Fibroblast of lung (primary cell): ENCODE measurements around the gene TFF1. TPM values are rescaled to one million over a fixed set of nuclear protein-coding genes. Genes with fewer than 3 reads are reported as not detected.

Experiments used
- DNase-seq, 2 donors: peaks; one replicate each; pipeline versions ENCODE4 v3.0.0 to v3.0.0-alpha.2; 2010; ENCODE audit warnings: low read depth in 2 of 2
- H2AFZ ChIP-seq: 2 replicates; pipeline ENCODE4 v1.5.1; 2012; ENCODE audit warnings: low read length, control low read depth, inconsistent platforms
- H3K27ac ChIP-seq: 2 replicates; pipeline ENCODE4 v1.5.1; 2011; ENCODE audit warnings: low read length, control low read depth; ENCODE audit not compliant: insufficient read depth
- H3K27me3 ChIP-seq: 2 replicates; pipeline ENCODE4 v1.5.1; 2011; ENCODE audit warnings: mild to moderate bottlenecking, low read length; ENCODE audit not compliant: control insufficient read depth, insufficient read depth
- H3K36me3 ChIP-seq: 2 replicates; pipeline ENCODE4 v1.5.1; 2011; ENCODE audit warnings: low read length; ENCODE audit not compliant: control insufficient read depth, insufficient read depth
- H3K4me1 ChIP-seq: 2 replicates; pipeline ENCODE4 v1.5.1; 2011; ENCODE audit warnings: low read length; ENCODE audit not compliant: control insufficient read depth, insufficient read depth; ENCODE audit errors: extremely low read depth
- H3K4me2 ChIP-seq: 2 replicates; pipeline ENCODE4 v1.5.1; 2011; ENCODE audit warnings: low read length, control low read depth; ENCODE audit not compliant: insufficient read depth; ENCODE audit errors: extremely low read depth
- H3K4me3 ChIP-seq, 4 experiments: fragments of 200-600 bp in 1 of 4; sonication (generic) in 1 of 4; replicated peaks in 1 of 4; 2 replicates each; pipeline ENCODE4 v1.5.1; 2011 to 2016; ENCODE audit warnings: low read length in 4 of 4, low read depth in 3 of 4, mild to moderate bottlenecking in 3 of 4, control low read depth in 2 of 4, inconsistent platforms in 1 of 4, mixed read lengths in 1 of 4; ENCODE audit not compliant: insufficient read depth in 1 of 4; ENCODE audit errors: control extremely low read depth in 1 of 4
- H3K79me2 ChIP-seq: 2 replicates; pipeline ENCODE4 v1.5.1; 2012; ENCODE audit warnings: mild to moderate bottlenecking, low read length, inconsistent platforms; ENCODE audit not compliant: control insufficient read depth, insufficient read depth
- H3K9ac ChIP-seq: 2 replicates; pipeline ENCODE4 v1.5.1; 2011; ENCODE audit warnings: mild to moderate bottlenecking, low read length, control low read depth; ENCODE audit not compliant: insufficient read depth
- H3K9me3 ChIP-seq: 2 replicates; pipeline ENCODE4 v1.5.1; 2012; ENCODE audit warnings: low read depth, low read length; ENCODE audit not compliant: control insufficient read depth, insufficient read depth
- H4K20me1 ChIP-seq: 2 replicates; pipeline ENCODE4 v1.5.1; 2011; ENCODE audit warnings: low read length; ENCODE audit not compliant: control insufficient read depth, insufficient read depth; ENCODE audit errors: extremely low read depth
- CTCF ChIP-seq, 2 donors: IDR thresholded peaks in 1 of 2; conservative IDR thresholded peaks in 1 of 2; 1 replicate in 1 of 2; 2 replicates in 1 of 2; pipeline ENCODE4 v1.5.1; 2011 to 2012; ENCODE audit warnings: low read length in 2 of 2, control low read depth in 1 of 2, inconsistent platforms in 1 of 2, low read depth in 1 of 2, mild to moderate bottlenecking in 1 of 2
- EZH2 ChIP-seq: IDR thresholded peaks from 2 replicates; pipeline ENCODE4 v1.5.1; 2012; ENCODE audit warnings: low read length, control low read depth, mild to moderate bottlenecking; ENCODE audit errors: missing control alignments
- polyA plus RNA-seq, 2 donors: library from polyadenylated mRNA; depleted of rRNA in 1 of 2; stranded (reverse) in 1 of 2; unstranded in 1 of 2; fragments of >200 nt; gene quantifications; 2 replicates each; pipeline ENCODE4 v1.2.1, GENCODE V29; 2011 to 2012; ENCODE audit warnings: missing spikeins in 1 of 2
- total RNA-seq: library from RNA; depleted of rRNA; stranded (reverse); fragments of >200 nt; gene quantifications from 2 replicates; pipeline ENCODE4 v1.2.1, GENCODE V29; 2014

TFF1 gene
- total and polyA plus RNA-seq, 2 donors (not counting 1 experiment from before 2014, with no cell fraction given), result not detected

- H2AFZ ChIP-seq, result no peak overlapping the region
- no peaks in the 10 kb centered on the region for H3K36me3 ChIP-seq
- H3K9ac ChIP-seq, result no peak overlapping the region
- no peaks in the 10 kb centered on the region for H3K27me3 ChIP-seq
- H4K20me1 ChIP-seq, result no peaks in the 10 kb centered on the region
- no peak for DNase-seq
- no peaks in the 10 kb centered on the region for H3K9me3 ChIP-seq
- H3K4me3 ChIP-seq, result no peak overlapping the region
- H3K4me2 ChIP-seq, result no peak overlapping the region
- no peaks in the 10 kb centered on the region for H3K79me2 ChIP-seq
- H3K27ac ChIP-seq, result no peak overlapping the region
- H3K4me1 ChIP-seq, result no peaks in the 10 kb centered on the region
- TF ChIP-seq CTCF (conservative IDR thresholded peaks at IDR 0.05 in 1 of 2, IDR thresholded peaks at IDR 0.05 in 1 of 2; ENCODE audit: low read depth in 1 of 2, low read length in 2 of 2) (no peak), EZH2 (no peak)
Observed at GRCh38 chr21:42390193-42390592, 23.9 kb upstream of the TFF1 start.

GRCh38 chr21:42389449-42389835 is 23.1 kb upstream of the TFF1 start:
- H3K27me3 ChIP-seq, result no peaks in the 10 kb centered on the region
- no peak overlapping the region for H3K4me3 ChIP-seq
- no peaks in the 10 kb centered on the region for H3K4me1 ChIP-seq
- no peak overlapping the region for H3K4me2 ChIP-seq
- no peaks in the 10 kb centered on the region for H3K79me2 ChIP-seq
- no peaks in the 10 kb centered on the region for H3K36me3 ChIP-seq
- no peak overlapping the region for H3K9ac ChIP-seq
- H3K9me3 ChIP-seq, result no peaks in the 10 kb centered on the region
- H4K20me1 ChIP-seq, result no peaks in the 10 kb centered on the region
- no peak overlapping the region for H2AFZ ChIP-seq
- TF ChIP-seq EZH2, result no peak
- H3K27ac ChIP-seq, result no peak overlapping the region
- no peak for DNase-seq

DNA sequence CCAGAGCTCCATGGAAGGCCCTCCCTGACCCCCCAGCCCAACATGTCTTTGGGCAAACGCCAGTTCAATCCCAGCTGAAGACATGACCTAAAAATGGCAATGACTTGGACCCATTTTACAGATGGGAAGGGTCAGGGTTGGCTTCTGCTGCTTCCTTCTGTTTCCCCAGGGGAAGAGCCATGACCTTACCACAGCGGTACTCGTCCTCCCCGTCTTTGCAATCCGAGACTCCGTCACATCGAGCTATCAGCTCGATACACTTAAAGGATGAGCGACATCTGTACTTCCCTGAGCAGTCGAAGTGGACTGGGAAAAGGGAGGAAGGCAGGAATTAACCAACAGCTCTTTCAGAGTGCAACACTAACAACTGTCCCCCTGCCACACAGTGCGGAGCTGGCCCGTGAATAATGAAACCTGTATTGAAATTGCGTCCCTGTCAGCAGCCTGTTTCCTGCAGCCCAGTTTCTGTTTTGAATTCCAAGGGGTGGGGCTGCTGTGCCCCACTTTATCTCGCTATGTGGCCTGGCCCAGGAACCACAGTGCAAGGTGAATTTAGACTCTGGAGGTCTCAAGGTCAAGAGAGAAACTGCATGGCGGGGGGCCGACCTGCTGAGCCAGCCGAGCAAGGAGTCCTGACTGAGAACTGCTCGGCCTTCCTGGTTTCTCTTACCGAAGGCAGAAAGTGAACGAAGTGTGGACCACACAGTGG is 22.6 kb upstream of the TFF1 start:
- no peak overlapping the region for H3K4me3 ChIP-seq
- no peak overlapping the region for H3K4me2 ChIP-seq
- no peak for DNase-seq
- no peak overlapping the region for H3K9ac ChIP-seq
- no peak for TF ChIP-seq CTCF (conservative IDR thresholded peaks at IDR 0.05 in 1 of 2, IDR thresholded peaks at IDR 0.05 in 1 of 2; ENCODE audit: low read depth in 1 of 2, low read length in 2 of 2)
- no peak for TF ChIP-seq EZH2
- H3K79me2 ChIP-seq, result no peaks in the 10 kb centered on the region
- H3K27ac ChIP-seq, result no peak overlapping the region
- H3K9me3 ChIP-seq, result no peaks in the 10 kb centered on the region
- H2AFZ ChIP-seq, result no peak overlapping the region
- H3K27me3 ChIP-seq, result no peaks in the 10 kb centered on the region
- H4K20me1 ChIP-seq, result no peaks in the 10 kb centered on the region
- H3K4me1 ChIP-seq, result no peaks in the 10 kb centered on the region
- H3K36me3 ChIP-seq, result no peaks in the 10 kb centered on the region
